ENCODE measurements around the gene DHRS1. TPM values are rescaled to one million over a fixed set of nuclear protein-coding genes. Genes with fewer than 3 reads are reported as not detected.

Gene DHRS1
- total RNA-seq, 1 experiment from 2014 or later = 41.4 TPM

GRCh38 chr14:24298892-24299254, 707 bp downstream of the DHRS1 start:
- no peak for TF ChIP-seq EZH2 (IDR thresholded peaks at IDR 0.05; ENCODE audit: low read depth)
- TF ChIP-seq CTCF (conservative IDR thresholded peaks at IDR 0.05) = no peak
- H3K9me2 ChIP-seq (ENCODE audit: insufficient read depth) = no peaks in the 10 kb centered on the region
- H3K27me3 ChIP-seq (ENCODE audit: insufficient read depth, low read depth) = no peaks in the 10 kb centered on the region
- H3K79me2 ChIP-seq (ENCODE audit: low read depth) = peaks cover 28% of the 10 kb centered on the region
- ChIA-PET CTCF (interaction anchor here (0.5 to 1.0 kb wide), 3 partner anchors 33 to 80 kb away, joined by 3 to 11 read pairs (median 10); partner anchors contain the start of gene TINF2), POLR2A (ENCODE audit: unreplicated experiment) (interaction anchor here (1.4 kb wide), 1 partner anchor 57 kb away, joined by 19 read pairs; the partner anchor contains the start of gene TINF2)
- peak overlapping the region; percentile 88 for H3K4me3 ChIP-seq
- peak overlapping the region; percentile 53 for H3K27ac ChIP-seq
- no peaks in the 10 kb centered on the region for H4K20me1 ChIP-seq (ENCODE audit: insufficient read depth)
- DNase-seq = peak; percentile 55 to 73
- peaks cover 16% of the 10 kb centered on the region for H3K4me1 ChIP-seq (replicated peaks; ENCODE audit: insufficient read depth)
- no peaks in the 10 kb centered on the region for H3K36me3 ChIP-seq (ENCODE audit: low read depth)
- peak overlapping the region; percentile 92 for H3K4me2 ChIP-seq
- BruUV-seq (replicated peaks) = no TSS peak
- intact Hi-C loops (cut with micrococcal nuclease; ENCODE audit: unreplicated experiment) = no loop called here
- H3F3A ChIP-seq (ENCODE audit: insufficient read depth, low read depth) = no peaks in the 10 kb centered on the region
- H2AFZ ChIP-seq = peak overlapping the region; percentile 96
- no peaks in the 10 kb centered on the region for H3K9me3 ChIP-seq (ENCODE audit: insufficient read depth, low read depth)

- CTCF ChIA-PET = interaction anchor here (0.6 to 1.9 kb wide), 2 partner anchors 55 to 82 kb away, joined by 3 to 16 read pairs; partner anchors contain the start of genes MDP1 and TINF2
- H2AFZ ChIP-seq = no peak overlapping the region
These were observed 2.2 kb downstream of the DHRS1 start for GRCh38 chr14:24297190-24297964.

More at GRCh38 chr14:24297190-24297964, 2.2 kb downstream of the DHRS1 start:
- Histone ChIP-seq H3K79me2 (ENCODE audit: low read depth) (peaks cover 28% of the 10 kb centered on the region), H3K9me2 (ENCODE audit: insufficient read depth) (no peaks in the 10 kb centered on the region), H3K4me1 (replicated peaks; ENCODE audit: insufficient read depth) (peaks cover 16% of the 10 kb centered on the region), H3K4me2 (no peak overlapping the region), H3K27me3 (ENCODE audit: insufficient read depth, low read depth) (no peaks in the 10 kb centered on the region), H3K36me3 (ENCODE audit: low read depth) (no peaks in the 10 kb centered on the region), H4K20me1 (ENCODE audit: insufficient read depth) (no peaks in the 10 kb centered on the region), H3K27ac (no peak overlapping the region), H3K4me3 (no peak overlapping the region), H3F3A (ENCODE audit: insufficient read depth, low read depth) (no peaks in the 10 kb centered on the region), H3K9me3 (ENCODE audit: insufficient read depth, low read depth) (no peaks in the 10 kb centered on the region)
- DNase-seq = no peak
- POLR2A ChIA-PET (ENCODE audit: unreplicated experiment) = interaction anchor here (0.6 kb wide), 2 partner anchors 53 to 54 kb away, joined by 8 to 15 read pairs; no protein-coding TSS in a partner anchor
- no TSS peak for BruUV-seq (replicated peaks)
- intact Hi-C loops (cut with micrococcal nuclease; ENCODE audit: unreplicated experiment) = loop anchor here (1.0 kb wide), 1 partner anchor 239 kb away; no protein-coding TSS in a partner anchor
- peak; percentile 51 for TF ChIP-seq CTCF (conservative IDR thresholded peaks at IDR 0.05)
- TF ChIP-seq EZH2 (IDR thresholded peaks at IDR 0.05; ENCODE audit: low read depth) = no peak

Measured in PC-9 (cell line).